Measurements from ENCODE around the gene CHRD.

CHRD gene

GRCh38 chr3:184389935-184390528 is 10.2 kb downstream of the CHRD start:
- no peak overlapping the region for H3K27ac Mint-ChIP-seq
- no peaks in the 10 kb centered on the region for H3K9me3 Mint-ChIP-seq
- no peak overlapping the region for H3K4me3 Mint-ChIP-seq
- TF ChIP-seq CTCF (IDR thresholded peaks at IDR 0.05; ENCODE audit: unreplicated experiment in 3 of 3) = no peak
- H3K4me1 Mint-ChIP-seq = peaks cover under 1% of the 10 kb centered on the region
- peaks cover 4% of the 10 kb centered on the region for H3K27me3 Mint-ChIP-seq (ENCODE audit: low read depth)
- H3K36me3 Mint-ChIP-seq (ENCODE audit: low read depth) = no peaks in the 10 kb centered on the region

GRCh38 chr3:184391266-184391665 is 11.4 kb downstream of the CHRD start:
- Mint-ChIP-seq H3K4me1 (peaks cover 5% of the 10 kb centered on the region), H3K9me3 (no peaks in the 10 kb centered on the region), H3K36me3 (ENCODE audit: low read depth) (no peaks in the 10 kb centered on the region), H3K27me3 (ENCODE audit: low read depth) (peaks cover 9% of the 10 kb centered on the region), H3K27ac (peak overlapping the region in 1 of 3 experiments; percentile 2), H3K4me3 (no peak overlapping the region)
- TF ChIP-seq CTCF (IDR thresholded peaks at IDR 0.05; ENCODE audit: unreplicated experiment in 3 of 3) = no peak

GRCh38 chr3:184395320-184395660 is 15.4 kb downstream of the CHRD start:
- Mint-ChIP-seq H3K27ac (no peak overlapping the region), H3K4me1 (peaks cover 5% of the 10 kb centered on the region), H3K9me3 (no peaks in the 10 kb centered on the region), H3K4me3 (no peak overlapping the region), H3K27me3 (ENCODE audit: low read depth) (peaks cover 25% of the 10 kb centered on the region), H3K36me3 (ENCODE audit: low read depth) (no peaks in the 10 kb centered on the region)
- no peak for TF ChIP-seq CTCF (IDR thresholded peaks at IDR 0.05; ENCODE audit: unreplicated experiment in 3 of 3)

GRCh38 chr3:184399410-184399809 is 19.6 kb downstream of the CHRD start:
- H3K36me3 Mint-ChIP-seq (ENCODE audit: low read depth) = no peaks in the 10 kb centered on the region
- H3K4me1 Mint-ChIP-seq = peaks cover 5% of the 10 kb centered on the region
- peaks cover 33% of the 10 kb centered on the region for H3K27me3 Mint-ChIP-seq (ENCODE audit: low read depth)
- no peaks in the 10 kb centered on the region for H3K9me3 Mint-ChIP-seq
- TF ChIP-seq CTCF (IDR thresholded peaks at IDR 0.05; ENCODE audit: unreplicated experiment in 3 of 3) = no peak
- H3K4me3 Mint-ChIP-seq = no peak overlapping the region
- no peak overlapping the region for H3K27ac Mint-ChIP-seq

GRCh38 chr3:184405075-184406030 is 25.5 kb downstream of the CHRD start:
- Mint-ChIP-seq H3K4me1 (no peaks in the 10 kb centered on the region), H3K9me3 (no peaks in the 10 kb centered on the region), H3K4me3 (no peak overlapping the region), H3K27me3 (ENCODE audit: low read depth) (peaks cover 19% of the 10 kb centered on the region), H3K36me3 (ENCODE audit: low read depth) (no peaks in the 10 kb centered on the region), H3K27ac (no peak overlapping the region)
- TF ChIP-seq CTCF (IDR thresholded peaks at IDR 0.05; ENCODE audit: unreplicated experiment in 3 of 3) = no peak

Measured in nephron (organoid).